NCI-H128 (cell line): ENCODE data around the gene PTGES.

ENCODE experiments used
- DNase-seq: peaks from one replicate; lab custom pipeline; 2025; ENCODE audit not compliant: unreplicated experiment; lab: John Stamatoyannopoulos, UW

The PTGES gene

DNA sequence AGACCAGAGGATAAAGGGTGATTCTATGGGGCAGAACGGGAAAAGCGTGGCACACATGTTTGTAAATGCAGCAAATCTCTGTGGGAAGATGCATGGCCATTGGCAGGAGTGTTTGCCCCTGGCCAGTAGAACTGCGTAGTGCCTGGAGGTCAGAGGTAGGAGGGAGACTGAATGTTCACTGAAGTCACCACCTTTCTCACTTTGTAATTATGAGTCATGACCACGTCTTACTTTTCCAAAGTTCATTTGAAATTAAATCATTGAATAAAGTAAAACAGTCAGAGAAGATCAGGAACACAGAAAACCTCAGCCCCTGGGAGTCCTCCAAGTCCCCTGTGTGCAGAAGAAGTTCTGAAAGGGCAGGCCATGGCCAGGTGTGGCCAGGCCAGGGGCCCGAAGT is 4.6 kb downstream of the PTGES start:
- DNase-seq: no peak

DNA sequence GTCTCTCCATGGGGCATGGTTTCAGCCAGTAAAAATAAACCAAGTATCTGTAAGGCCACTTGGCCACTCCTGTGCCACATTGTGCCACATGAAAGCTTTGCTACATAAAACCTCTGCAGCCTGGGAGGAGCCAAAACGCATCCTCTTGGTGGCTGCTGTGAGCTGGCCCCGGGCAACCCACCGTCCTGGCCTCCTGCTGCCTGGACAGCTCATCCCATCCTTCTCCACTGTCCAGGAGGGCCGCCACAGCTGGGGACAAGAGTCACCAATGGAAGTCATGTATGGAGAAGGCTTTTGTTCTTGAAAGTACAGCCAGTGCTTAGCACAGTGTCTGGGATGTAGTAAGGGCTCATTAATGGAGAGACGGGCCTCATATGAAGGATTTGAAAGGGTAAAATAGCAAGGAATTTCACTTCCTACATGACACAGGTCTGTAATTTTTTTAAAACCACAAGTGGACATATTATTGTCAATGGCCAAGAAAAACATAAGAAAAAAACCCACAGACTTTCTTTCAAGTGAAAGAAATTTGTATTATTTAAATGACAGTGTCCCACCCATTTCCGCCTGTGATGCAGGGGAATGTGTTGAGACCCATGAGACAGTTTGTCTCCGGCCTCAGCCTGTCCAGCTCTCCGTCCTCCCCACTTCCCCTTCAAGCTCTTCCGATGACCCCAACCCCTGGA is 6.6 kb downstream of the PTGES start:
- no peak for DNase-seq

DNA sequence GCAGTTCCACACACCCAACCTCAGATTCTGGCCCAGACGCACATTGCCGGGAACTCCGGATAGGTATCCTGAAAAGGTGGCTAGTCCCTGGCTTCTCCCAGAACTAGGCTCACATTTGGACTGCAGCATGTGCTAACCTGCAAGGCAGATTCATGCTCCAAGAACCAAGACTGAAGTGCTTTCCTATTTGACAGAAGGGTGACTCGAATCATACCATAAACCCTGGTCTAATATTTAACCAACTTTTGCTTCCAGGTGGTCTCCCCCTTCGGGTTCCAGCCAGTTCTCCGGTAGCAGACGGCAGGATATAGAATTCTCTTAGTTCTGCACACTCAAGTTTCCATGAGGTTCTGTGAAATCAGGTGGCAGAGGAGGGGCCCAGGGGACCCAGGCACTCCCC is 7.6 kb downstream of the PTGES start:
- no peak for DNase-seq

DNA sequence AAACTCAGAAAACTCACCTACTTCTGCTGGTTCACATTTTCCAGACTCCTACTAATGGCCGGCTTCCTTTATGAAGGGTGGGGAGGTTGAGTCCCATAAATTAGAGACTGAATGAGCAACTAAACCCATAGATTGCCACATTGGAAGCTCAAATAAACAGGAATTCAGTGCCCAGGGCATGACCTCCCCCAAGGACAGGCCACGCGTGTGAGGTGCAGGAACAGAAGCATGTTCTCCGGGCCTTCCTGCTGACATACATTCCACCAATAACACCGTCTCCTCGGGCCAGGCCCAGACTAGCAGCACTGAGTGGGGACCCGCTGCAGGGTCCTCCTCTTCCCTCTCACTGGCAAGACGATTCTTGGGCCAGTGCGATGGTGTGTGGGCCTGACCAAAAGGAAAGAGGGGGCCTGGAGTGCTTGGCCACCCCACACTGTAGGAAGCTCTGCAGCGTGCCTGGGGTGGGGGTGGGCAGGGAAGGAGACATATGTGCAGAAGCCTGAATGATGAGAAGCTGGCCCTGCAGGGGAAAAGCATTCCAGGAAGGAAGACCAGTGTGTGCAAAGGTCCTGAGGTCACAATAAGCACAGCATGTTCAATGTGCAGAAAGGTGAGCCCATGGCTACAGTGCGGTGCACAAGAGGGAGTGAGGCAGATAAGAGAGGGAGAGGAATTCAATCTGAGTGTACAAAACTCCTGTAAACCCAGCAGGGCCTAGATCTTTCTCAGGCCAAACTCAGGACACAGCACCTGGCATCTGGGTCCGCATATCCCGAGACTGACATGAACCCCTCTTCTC is 12.0 kb downstream of the PTGES start:
- DNase-seq: no peak

DNA sequence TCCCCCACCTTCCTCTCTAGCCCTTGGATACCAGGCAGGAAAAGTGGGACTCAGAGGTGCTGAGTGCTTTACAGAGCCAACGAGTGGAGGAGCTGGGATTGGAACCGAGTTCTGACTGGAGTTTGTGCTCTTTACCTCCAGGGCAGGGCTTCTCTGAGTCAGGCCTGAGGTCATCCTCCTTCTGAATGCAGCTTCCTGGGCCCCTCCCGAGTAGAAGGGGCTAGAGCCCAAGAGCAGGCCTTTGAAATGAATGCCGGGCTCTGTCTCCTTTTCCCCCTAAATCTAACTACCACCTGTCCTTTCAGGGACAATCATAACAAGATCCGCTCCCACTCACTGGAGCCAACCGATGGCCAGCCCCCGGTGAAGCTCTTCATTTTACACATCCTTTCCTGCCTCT is 12.7 kb downstream of the PTGES start:
- no peak for DNase-seq

DNA sequence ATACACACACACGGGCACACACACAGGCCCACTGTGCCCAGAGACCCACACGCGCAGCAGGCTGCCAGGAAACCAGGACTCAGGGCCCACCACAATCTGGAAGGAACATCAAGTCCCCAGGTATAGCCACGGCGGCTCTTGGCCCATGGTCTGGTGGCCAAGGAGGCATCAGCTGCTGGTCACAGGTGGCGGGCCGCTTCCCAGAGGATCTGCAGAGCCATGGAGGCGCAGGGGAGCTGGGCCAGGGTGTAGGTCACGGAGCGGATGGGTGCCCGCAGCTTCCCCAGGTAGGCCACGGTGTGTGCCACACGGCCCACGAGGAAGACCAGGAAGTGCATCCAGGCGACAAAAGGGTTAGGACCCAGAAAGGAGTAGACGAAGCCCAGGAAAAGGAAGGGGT is 13.4 kb downstream of the PTGES start:
- no peak for DNase-seq

DNA sequence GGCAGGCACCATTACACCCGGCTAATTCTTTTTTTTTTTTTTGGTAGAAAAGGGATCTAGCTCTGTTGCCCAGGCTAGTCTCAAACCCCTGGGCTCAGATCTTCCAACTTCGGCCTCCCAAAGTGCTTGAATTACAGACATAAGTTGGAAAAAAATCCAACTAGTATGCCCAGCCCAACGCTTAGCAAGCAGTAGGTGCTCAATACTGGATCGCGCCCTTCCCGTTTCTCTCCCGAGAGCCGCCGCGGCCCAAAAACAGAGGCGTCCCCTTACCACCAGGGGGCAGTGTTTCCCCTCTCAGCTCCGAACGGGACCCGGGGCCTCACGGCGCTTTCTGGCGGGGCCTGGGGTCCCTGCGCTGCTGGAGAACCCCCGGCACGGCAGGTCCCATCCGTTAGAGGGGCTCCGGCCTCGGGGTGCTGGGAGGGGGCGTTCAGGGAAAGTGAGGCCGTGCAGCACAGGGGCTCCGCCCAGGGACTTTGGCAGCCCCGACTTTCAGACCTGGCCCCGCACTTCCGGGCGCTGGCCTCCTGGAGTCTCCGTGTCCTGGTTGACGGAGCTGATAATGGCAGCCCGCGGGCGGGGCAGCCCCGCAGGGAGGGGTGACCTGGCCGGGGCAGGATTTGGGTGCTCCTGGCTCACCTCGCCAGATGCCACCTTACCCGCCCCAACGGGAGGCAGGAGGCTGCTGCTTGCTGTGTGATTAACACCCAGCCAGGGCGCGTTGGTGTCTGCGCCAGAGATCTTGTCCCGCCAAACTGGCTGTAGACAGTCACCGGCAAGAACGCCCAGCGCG is 15.2 kb downstream of the PTGES start:
- peak; percentile 65 for DNase-seq

DNA sequence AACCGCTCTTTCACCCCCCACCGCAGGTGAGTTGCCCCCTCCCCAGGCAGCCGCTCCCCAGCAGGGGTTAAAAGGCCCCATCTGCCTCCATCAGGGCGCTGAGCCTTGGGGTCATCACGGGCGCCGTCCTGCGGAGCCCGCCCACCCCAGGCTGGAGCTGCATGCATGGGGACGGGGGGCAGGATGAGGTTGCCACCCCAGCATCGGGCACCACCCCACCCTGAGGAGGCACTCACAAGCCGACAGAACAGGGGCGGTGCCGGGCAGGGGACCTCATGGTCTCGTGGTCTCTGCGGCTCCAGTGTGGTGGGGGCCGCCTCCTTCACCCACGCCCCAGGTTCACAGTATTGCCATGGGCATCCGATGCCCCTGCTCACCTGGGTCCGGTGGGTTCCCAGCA is 16.5 kb downstream of the PTGES start:
- DNase-seq: no peak

DNA sequence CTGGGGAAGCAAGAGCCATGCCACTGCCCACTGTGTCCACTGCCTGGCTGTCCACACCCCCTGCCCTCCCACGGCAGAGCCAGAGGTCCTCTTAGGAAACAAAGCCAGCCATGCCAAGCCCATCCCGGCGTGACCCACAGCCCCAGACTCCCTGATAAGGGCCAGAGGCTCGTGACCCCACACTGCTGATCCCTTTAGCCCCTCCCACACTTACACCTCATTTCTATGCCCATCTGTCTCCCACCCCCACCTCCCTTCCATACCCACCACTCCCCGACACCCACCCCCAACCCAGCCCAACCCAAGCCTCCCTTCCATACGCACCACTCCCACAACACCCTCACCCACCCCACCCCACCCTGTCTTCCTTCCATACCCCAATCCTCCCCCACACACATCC is 17.3 kb downstream of the PTGES start:
- no peak for DNase-seq

DNA sequence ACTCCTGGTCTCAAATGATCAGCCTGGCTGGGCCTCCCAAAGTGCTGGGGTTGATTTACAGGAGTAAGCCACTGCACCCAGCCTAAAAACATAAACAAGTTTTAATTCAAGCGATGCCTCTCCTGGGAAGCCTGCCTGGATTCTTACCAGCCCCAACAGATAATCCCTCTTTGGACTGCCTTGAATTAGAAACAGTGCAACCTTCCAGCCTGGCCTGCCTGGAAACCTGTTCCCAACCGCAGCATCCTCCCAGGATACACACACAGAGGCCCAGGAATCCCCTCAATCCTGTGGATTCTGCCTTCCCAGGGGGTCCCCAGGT is 19.2 kb downstream of the PTGES start:
- DNase-seq: no peak

DNA sequence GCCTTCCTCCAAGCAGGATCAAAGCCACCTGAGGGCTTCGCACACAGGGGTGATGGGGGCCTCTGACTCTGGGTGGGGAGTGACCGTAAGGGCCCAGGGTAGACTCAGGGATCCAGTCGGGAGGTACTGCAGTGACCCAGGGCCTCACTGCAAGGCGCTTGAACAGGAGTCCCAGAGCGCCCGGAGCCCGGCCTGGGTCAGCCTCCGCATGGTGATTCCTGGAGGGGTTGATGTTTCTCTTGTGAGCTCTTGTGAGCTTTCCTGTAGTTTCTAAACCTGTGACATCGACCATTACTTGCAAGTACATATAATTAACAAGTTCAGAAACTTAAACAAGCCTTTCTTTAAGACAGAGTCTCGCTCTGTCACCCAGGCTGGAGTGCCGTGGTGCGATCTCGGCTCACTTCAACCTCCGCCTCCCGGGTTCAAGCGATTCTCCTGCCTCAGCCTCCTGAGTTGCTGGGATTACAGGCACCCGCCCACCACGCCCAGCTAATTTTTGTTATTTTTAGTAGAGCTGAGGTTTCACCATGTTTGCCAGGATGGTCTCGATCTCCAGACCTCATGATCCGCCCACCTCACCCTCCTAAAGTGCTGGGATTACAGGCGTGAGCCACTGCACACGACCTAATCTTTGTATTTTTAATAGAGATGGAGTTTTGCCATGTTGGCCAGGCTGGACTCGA is 19.8 kb downstream of the PTGES start:
- DNase-seq: no peak

DNA sequence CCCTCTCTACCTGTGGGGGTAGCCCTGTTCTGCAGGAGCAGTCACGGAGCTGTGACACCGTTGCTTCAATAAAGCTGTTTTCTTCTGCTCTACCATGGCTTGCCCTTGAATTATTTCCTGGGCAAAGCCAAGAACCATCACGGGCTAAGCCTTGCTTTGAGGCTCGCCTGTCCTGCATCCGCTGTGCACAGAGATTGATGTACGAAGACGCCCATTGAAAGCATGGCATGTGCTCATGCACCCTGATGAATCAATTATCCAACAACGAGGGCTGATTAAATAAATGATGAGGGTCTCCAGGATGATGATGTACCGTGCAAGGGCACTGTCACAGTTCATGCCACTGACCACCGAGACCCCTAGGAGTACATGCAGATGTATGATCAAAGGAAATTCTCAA is 20.7 kb downstream of the PTGES start:
- no peak for DNase-seq

DNA sequence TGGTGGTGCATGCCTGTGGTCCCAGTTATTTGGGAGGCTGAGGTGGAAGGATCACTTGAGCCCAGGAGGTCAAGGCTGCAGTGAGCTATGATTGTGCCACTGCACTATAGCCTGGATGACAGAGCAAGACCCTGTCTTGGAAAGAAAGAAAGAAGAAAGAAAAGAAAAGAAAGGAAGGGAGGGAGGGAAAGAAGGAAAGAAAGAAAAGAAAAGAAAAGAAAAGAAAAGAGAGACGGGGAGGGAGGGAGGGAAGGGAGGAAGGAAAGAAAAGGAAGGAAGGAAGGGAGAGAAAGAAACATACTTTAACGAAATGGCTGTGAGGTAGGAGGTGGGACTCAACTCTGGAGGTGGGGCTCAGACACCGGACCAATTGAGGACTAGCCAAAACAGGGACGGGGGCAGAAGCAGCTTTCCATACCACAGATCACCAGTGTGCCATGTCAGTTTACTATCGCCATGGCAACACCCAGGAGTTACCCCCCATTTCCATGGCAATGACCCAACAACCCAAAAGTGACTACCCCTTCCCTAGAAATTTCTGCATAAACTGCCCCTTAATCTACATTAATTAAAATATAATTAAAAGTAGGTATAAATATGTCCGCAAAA is 21.3 kb downstream of the PTGES start:
- DNase-seq: no peak

DNA sequence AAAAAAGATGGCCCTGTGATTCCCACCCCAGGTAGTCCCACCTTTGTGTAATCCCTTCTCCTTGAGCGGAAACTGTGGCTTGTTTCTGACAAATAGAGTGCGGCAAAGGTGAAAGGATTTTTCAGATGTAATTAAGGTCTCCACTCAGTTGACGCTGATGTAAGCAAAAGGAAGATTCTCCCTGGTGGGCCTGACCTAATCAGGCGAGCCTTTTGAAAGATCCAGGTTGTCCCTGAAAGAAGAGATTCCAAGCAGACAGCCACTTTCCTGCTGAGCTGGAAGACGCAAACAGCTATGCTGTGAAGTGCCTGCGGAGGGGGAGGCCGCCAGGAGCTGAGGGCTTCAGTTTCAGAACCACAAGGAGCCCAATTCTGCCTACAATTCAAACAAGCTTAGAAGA is 24.1 kb downstream of the PTGES start:
- no peak for DNase-seq

DNA sequence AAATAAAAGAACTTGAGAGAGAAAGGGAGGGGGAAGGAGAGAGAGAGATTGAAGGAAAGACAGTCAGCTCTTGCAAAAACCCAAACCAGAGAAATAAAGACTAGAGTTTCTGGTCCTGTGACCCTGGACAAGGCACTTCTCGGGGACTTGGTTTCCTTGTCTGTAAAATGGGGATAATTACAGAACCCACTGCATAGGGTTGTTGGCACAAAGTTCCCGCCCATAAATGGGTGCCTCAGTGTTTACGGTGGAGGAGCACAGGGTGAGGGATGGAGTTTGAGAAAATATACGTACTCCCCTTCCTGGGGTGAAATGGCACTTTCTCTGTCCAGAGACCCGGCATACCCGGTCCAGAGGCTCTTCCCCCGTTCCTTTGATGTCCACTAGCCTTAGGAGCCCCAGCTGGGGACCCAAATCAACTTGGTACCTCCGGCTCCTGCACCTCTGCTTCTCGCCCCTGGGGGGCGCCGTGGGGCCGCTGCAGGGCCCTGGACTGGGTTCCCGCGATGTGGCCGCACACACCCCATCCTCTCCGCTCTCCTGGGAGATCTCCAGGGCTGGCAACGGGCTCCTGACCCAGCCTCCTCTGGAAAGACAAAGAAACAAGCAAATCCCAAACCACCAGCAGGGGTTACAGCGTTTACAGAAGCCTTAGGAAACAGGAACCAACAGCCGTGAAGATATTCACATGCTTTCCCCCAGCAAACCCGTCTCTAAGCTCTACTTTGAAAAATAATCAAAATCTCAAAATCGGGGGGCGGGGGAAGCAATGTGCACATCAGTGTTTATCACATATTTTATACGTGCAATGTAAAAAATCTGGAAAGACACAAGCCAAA is 26.3 kb downstream of the PTGES start:
- DNase-seq: peak; percentile 21

DNA sequence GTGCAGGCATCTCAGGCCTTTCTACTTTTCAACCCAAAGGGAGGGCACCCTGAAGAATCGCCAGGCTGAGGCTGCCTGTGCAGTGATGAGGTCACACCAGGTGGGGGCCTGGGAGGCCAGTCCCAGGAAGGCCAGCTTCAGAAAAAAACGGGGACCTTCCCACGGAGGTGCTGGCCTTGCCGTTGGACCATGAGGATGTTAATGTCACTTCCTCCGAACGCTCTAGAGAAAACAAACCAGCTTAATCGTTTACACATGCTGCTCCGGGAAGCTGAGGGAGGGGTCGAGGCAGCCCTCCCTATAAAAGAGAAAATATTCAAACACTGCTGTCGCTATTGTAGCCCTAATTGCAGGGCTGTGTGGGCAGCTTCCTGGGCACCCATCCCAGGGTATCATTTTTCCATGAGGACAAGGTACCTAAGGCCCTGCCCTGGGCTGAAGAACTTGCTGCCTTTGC is 27.0 kb downstream of the PTGES start:
- no peak for DNase-seq

DNA sequence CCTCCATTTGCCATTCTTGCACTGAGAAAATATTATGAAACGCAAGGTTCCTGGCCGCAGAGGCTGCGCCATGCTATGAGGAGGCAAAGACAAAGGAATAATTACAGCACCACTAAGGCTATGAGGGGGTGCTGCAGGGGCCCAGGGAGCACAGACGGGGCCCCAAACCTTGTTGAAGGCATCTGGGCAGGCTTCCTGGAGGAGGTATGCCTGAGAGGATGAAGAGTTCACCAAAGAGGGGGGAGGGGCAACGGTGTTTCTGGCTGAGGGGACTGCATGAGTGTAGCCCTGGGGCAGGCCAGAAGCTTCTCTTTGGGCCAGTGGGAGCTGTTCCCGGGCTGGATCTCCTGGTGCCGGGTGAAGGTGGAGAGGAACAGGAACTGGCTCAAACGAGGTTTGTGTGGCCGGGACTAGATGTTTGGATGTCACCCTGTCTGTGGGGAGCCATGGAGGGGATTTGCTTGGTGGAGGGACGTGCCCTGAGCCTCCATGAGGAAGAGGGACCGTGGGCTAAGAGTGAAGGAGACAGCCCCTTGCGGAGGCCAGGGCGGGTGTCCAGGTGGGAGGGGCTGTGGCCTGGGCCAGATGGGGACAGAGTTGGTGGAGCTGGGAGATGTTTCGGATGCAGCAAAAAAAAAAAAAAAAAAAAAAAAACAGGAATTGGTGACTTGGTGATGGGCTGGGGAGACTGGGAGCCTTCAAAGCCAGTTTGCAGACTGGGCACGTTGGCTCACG is 28.2 kb downstream of the PTGES start:
- DNase-seq: no peak

DNA sequence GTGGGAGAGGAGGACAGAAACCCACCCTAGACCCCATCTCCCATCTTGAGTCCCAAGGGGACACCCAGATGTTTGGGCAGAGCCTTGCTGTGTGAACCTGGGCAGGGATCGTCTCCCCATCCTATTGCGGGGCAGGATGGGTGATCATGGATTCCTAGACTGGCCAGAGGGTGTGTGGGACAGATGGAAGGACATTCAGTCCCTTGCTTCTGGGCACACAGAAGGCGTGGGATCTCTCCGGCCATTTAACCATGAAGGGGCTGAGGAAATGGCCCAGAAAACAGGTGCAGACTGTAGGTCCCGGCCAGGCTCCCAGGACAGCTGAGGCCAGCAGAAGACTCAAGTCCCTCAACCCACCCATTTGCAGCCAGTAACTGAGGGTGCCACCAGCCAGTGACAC is 29.9 kb downstream of the PTGES start:
- DNase-seq: no peak

DNA sequence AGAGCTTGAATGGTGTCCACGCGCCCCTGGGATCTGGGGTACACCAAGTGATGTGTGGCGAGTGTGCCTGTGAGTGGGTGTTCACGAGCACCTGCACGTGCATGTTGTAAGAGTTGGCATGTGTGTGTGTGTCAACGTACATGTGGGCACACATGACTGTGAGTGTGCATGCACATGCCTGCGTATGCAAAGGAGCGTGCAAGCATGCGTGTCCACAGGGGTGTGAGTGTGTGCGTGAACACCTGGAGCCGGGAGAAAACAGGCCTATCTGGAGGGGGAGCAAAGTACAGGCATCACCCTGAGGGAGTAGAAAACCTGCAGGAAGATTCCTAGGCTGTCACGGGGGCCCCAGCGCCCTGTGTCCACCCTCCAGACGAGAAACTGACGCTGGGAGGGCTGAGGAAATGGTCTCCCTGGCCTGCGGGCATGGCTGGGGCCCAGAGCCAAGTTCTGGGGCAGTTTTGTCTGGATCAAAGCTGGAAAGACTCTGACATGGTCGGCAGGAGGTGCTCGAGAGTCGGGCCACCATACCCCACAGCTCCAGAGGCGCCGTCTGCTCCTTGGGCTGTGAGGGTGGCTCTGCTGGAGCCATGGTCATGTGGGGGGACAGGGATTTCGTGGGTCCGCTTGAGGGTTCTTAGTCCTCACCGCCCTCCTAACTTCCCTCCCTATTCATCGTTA is 31.8 kb downstream of the PTGES start:
- DNase-seq: no peak
